NCI-H226 (cell line): Measurements from ENCODE around the gene STX18.

Source experiments
- DNase-seq: peaks from one replicate; pipeline ENCODE4 v3.0.0-alpha.2; 2015

The STX18 gene

DNA sequence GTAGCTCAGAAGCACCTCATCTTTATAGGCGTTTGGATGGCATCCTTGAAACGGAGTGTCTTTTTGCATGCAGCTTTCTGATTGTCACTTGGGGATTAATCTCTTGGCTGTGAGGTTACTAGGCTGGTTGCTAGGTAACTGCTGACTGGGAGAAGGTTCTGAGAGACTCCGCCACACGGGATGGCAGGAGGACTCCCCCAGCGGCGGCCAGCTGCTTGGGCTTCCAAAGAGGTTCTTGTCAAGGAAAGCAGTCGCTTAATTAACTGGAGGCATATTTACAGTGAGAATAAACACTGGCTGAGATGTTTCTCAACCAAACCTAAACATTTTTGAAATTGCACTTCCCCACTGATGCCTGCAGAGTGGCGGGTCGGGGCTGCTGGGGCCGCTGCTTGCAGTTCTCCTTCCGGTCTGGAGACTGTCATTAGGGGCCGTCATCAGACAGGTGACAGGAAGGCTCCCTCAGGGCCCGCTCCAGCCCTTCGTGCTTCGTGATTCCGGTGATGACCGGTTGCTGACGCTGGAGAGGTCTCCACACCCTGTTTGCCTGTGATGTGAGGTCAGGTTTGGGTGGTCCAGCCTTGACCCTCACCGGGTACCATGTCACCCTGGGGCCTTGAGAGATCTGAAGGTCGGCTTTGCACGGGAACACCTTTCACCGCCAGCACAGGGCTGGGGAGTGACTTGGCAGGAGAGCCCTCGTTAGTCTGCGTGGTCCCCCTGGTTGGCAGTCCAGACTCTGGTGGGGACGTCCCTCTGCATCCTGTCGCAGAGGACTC lies 145.8 kb downstream of the STX18 start:
- DNase-seq, result no peak

DNA sequence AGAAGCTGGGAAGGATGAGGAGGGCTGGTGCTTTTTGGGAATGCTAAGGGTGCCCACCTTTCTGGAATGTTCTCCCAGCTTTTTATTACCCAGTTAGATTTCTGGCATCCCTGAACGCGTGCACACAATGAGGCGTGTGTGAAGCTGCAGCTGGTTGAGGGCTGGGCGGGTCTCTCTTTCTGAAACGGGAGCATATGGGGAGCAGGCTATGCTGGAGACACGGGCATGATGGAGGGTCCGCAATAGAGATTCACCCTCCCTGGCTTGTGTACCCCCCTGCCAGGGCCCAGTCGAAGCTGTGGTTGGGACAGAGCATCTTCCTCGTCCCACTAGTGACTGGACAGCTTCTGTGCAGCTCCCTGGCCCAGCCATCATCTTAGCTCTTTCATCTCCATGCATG lies 146.5 kb downstream of the STX18 start:
- DNase-seq, result no peak

DNA sequence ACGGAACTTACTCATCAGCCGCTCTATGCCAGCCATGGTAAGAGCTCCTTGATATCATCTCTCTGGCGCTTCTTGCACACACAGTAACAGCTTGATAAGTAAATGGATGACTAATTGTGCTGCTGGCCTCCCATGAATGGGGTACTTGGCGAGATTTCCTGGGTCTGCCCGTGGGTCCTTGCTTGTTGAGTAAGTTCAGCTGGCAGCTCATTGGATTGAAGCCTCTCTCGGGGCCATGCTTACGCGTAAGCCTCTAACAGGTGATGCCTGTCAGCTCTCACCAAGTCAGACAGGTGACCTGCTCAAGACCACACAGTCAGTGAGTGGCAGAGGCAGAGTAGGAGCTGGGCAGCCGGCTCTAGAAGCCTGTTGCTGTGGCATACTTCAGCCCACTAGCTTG lies 147.2 kb downstream of the STX18 start:
- peak; percentile 77 for DNase-seq

DNA sequence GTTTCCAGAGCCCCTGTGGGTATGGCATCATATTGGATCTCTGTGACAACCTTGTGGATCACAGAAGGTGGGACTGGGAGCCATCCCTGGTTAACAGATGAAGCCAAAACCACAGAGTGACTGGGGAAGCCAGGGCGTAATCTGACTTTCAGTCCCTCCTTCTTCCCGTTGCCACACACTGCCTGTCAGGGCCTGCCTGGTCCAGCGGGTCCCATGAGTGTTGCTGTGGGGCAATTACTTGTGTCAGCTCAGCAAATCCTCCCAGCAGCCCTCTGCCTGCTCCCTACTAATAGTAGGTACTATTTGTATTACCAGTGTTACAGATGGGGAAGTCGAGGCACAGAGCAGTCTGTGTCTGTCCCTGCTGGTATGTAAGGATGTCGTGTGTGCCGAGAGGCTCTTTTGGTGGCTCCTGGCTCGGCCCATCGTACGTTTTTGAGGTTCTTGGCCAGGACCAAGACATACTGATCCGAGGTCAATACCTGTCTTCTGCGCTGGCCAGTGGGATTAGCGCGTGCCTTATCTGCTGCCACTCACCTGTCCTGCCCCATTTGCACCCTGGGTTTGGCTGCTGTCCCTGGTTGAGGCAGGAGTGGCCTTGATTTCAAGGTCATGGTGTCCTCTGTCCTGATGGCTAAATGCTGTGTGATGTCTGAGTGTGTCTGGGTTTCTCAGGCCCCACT lies 149.2 kb downstream of the STX18 start:
- no peak for DNase-seq

DNA sequence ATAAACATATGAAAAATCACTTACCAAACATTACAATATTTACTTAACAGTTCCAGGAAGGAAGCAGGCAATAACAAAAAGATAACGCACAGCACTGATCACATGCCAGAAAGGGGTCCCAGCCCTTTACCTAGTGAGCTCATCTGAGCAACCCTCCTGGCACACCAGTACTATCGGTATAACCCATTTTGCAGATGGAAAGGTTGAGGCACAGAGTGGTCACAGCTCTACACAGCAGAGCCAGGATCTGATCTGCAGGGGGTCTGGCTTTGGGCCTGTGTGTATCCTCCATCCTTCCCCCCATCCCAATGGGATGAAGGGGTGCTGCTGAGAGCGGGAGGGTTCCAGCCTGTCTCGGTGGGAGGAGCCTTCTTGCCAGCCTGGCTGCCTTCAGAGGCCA lies 150.0 kb downstream of the STX18 start:
- no peak for DNase-seq

DNA sequence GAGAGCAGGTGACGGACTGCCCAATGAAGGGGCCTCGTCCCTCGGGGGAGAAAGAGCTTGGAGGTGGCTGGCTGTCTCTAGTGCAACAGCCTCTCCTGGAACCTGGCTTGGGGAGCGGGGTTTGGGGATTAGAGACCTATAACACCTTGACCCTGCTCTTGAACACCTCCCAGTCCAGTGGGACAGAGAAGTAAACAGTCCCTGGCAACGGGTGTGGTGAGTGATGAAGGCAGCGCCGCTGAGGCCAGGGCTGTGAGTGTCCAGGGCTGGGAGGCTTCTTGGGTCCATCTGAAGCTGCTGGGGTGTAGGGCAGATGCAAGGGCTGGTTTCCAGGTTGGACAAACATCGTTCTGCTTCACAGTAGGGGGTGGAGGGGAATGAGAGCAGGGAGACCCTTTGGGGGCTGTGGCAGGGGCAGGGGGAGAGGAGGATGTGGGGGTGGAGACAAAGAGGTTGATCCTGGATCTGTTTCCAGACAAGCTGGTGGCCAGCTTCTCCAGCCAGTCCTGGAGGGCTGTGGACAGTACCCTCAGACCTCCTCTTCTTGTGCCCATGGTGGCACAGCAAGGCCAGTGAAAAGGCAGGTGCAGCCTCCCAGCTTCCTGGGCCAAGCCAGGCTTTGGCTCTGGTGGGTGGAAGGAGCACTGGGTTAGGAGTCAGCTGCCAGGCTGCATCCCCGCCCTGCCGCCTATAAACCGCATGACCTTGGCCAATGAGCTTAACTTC lies 151.2 kb downstream of the STX18 start:
- DNase-seq, result no peak

DNA sequence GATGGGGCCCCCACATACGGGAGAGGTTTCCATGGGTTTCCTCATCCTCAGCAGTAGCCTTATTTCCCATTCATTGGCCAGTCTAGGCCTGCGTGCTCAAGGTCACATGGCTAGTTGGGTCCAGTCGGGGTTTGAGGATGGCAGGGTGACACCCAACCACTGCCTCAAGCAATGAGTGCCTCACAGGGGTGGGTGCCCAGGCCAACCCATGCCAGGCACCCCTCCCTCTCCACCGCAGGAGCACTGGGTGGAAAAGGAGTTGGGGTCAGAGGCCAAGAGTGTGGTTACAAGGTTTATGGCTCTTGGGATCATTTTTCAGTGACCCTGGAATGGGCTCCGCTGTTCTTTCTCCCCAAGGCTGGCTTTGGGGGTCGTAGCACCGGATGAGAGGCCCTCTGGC lies 151.8 kb downstream of the STX18 start:
- no peak for DNase-seq

DNA sequence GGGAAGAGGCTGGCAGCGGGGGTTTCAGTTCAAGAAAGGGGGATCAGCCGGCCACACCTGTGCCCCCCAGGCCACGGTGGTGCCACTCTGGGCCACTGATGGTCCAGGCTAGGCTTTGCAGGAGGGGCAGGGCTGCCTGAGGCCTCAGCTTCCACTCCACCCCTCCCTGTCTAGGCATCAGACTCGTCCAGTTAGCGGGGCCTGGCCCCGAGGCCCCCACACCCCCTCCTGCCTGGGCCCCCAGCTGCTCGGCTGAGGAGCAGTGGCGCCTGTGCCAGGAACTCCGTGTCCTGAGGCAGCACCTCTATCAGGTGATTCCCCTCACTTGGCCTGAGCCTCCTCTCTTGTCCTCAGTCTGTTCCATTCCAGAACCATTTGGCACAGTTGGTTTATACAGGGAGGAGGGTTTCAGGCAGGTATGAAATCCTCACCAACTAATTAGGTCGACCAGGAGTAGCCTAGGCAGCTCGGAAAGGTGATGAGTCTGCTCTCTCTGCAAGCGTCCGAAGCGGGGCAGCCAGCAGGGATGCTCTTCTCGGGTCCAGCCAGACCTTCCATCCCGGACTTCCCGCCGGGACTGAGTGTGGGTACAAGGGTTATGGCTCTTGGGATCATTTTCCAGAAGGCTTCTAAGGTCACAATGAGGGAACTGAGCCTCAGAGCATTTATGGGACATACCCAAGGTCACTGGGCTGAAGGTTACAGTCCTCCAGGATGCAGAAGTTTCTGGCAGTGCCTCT lies 152.8 kb downstream of the STX18 start:
- no peak for DNase-seq

DNA sequence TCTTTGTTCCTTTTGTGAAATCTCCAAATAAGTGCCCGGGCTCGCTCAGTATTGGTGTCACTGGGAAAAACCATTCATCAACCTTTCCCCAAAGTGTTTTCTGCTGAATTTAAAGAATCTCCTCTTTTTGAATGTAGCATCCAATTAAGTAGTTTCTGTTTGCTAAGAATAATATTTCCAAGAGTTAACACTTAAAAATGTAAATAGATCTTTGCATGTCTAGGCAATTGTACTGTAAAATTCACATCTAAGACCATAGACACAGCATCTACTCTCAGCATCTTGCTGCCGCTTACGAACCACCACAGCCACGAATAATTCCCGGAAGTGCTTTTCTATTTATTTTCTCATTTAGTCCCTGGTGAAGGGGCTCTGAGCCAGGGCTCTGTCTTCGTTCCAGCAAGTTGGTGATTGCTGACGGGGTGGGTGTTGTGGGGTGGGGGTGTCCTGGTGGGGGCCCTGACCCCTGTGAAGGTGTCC lies 153.5 kb downstream of the STX18 start:
- DNase-seq, result no peak

DNA sequence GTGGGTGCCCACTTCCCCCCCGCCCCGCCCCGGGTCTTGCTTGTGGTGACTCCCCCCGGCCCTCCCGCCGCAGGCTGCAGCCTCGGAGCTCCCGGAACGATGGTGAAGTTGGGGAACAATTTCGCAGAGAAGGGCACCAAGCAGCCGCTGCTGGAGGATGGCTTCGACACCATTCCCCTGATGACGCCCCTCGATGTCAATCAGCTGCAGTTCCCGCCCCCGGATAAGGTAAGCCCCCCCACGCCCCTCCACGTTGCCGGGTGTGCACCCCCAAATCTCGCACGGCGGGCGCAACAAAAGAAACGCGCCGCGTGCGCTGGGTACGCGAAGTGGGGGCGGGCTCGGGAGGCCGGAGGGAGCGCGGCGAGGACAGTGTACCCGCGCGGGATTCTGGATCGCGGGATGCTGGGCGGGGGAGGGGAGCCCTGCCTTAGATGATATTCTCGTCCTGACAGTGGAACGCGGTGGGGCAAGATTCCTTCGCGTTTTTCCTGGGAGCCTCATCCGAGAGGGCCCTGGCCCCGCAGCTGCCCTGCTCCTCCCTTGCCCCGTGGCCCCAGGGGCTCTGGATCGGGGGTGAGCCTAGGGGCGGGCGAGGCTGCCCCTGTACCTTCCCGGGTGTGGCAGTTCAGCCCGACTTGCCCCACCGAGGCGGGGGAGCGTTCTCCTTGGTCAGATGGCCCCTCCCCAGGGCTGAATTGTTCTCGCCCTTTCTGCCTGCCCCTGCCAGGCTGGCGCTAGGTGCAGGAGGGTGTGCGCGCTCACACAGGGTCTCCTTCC lies 154.1 kb downstream of the STX18 start:
- no peak for DNase-seq

DNA sequence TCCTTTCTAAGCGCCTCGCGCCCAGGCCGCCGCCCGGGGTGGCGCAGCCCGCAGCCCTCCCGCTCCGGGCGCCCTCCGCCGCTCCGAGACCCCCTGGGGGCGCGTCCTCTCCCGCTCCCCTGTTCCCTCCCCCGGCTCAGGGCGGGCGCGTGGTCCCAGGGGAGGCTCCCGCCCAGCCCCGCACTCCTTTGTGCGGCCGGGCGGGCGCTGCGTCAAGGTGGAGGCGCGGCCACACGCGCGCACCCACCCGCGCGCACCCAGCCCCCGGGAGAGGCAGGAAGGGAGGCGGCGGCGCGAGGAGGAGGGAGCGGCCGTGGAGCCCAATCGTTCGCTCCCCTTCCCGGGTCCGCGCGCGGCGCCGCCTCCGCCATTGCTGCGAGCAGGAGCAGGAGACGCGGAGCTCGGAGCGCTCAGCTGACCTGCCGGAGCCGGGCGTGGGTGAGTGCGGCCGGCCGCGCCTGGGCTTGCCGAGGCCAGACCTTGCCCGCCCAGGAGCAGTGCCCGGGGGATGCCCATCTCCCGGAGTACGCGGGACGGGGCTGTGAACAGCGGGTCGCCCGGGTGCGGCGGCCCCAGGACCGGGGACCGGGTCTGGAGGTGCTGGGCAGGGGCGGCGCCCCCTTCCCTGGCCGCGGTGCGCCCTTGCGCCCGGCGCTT lies 155.0 kb downstream of the STX18 start, which contains the start of gene NSG1:
TSS of gene NSG1 (plus strand) at position 367 of the 657 bp plus-strand sequence. CDS start 528 bp downstream, outside the sequence.
- peak; percentile 33 for DNase-seq

DNA sequence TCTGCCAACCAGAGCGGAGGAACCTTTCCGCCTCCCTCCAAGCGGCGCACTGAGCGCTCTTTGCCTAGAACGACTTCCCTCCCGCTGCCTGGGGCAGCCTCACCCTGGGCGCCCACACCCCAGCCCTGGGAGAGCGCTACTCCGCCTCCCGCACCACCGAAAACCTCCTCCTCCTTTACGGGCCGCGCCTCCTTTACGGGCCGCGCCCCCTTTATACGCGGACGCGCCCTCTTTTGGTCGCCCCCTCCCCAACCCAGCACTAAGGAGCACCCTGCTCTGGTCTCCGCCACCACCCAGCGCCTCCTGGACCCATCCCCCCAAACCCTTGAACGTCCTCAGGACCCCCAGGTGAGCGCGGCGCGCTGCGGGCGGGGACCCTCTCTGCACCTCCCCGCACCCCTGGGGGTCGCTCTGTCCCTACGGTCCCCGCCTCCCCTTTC lies 155.5 kb downstream of the STX18 start:
- peak; percentile 38 for DNase-seq

DNA sequence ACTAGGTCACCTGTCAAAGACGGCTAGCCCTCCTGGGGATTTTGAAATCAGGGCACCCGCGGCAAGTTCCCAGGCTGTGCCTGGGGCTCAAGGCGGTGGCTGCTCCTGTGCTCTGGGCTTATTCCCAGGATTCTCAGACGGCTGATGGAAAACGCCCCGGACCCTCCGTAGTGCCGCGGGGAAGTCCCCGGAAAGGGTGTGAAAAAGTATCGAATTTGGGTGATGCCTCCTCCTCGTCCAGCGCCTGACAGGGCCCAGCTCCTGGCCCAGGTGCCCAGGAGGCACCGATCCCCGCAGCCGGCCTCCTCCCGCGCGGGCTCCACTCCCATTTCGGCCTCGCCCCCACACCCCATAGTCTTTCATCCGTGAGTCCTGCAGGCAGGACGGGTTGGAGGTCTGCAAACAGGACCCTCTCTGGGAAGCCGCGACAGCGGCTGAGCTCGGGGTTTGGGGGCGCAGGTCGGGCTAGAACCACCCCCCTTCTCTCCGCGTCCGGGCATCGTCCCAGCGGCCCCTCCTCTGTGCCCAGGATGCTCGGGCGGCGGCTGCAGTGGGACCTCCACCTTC lies 156.0 kb downstream of the STX18 start:
- DNase-seq, result no peak

DNA sequence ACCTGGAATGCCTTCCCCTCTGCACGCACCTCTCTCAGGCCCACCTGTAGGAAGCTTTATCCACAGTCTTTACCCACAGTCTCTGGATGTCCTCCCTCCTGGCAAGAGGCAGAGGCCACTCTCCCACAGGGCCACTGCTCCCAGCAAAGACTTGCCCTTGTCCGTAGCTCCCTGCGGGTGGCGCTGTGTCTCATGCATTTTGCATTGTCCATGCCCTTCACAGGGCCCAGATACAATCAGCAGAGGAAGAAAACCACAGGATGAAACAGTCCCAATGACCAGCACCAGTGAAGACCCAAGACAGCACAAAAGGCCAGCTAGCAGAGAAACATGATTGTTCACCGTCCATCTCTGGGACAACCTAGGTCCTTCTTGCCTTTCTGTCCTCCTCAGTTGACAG lies 157.0 kb downstream of the STX18 start:
- DNase-seq, result no peak

DNA sequence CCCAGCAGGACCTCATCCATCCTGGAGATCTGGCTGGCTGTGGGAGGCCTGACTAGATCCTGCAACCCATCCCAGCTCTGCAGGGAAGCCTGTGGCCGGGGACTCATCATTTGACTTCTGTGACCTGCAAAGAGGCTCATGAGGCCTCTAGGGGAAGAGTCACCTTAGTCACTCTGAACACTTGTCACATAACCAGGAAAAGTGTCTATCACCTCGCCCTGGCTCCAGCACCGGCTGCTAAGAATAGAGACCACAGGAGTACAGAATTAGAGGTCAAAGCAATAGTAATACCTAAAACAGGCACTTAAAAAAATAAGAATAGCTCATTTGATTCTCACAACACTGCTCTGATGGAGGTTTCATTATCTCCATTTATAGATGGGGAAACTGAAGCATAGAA lies 158.8 kb downstream of the STX18 start:
- no peak for DNase-seq

DNA sequence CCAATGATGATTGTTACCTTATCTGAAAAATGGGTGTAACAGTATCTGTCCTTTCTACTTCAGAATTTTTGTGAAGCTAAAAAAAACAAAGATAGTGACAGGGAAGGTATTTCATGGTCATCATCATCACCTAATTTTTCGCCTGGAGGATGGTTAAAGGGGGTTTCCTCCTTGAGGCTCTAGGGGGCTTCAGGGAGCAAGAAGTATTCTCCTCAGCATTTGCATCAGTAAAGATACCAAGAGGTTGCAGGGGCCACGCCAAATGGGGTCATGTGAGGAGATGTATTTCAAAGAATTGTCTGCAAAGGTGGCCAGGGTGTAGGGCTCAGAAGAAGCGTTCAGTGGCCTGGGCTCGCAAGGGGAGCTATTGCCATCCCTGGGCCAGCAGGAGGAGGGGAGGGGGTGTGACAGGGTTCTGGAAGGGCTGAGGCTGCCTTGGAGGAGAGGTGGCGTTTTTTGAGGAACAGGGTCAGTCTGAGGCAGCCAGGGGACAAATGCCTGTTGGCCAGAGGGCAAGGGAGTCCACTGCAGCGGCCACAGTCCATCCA lies 162.2 kb downstream of the STX18 start:
- DNase-seq, result no peak

DNA sequence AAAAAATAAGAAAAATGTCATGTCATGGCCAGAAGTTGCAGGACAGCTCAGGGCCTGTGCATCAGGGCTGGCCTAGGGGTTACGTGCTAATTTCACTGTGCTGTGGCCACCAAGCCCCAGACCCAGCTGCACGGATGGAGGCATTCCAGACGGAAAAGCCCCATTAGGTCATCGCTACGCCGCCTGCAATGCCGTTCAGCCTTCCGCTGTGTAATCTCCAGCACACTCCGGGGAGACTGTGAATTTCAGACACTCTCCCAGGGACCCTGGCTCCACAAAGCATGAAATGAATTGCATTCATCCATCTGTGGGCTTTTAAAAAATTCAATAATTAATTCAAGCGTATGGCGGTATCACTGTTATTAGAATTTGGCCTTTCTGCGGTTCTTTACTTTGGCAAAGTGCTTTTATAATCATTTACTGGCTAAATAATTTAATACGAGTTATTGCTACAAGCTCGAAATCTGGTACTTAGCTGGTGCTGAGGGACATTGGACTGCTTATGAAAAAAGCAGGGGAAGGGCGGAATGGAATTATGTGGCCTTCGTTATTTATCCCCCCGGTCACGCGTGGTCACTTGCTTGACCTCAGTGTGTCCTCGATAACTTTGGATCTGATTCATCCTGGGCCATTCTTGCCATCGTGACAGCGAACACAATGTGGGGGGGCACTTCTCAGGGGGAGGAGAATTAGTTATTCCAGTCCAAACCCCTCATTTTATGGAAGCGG lies 164.0 kb downstream of the STX18 start:
- DNase-seq, result no peak

DNA sequence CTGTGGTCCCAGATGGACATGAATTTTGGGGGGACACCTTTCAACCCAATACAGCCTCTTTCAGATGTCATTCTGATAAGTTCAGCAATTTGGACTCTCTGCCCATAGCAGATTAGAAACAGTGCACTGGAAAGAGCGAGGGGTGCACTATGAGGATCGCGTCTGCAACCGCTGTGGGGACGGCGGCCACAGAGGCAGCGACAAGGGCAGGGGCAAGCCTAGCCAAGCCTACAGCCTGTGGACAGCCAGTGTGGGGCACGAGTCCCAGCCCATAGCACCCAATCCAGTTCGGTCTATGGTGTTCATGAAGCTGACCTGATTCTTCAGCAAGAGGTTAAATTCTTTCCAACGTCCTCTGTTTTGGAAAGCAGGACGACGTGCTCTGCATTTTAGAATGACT lies 164.7 kb downstream of the STX18 start:
- no peak for DNase-seq

DNA sequence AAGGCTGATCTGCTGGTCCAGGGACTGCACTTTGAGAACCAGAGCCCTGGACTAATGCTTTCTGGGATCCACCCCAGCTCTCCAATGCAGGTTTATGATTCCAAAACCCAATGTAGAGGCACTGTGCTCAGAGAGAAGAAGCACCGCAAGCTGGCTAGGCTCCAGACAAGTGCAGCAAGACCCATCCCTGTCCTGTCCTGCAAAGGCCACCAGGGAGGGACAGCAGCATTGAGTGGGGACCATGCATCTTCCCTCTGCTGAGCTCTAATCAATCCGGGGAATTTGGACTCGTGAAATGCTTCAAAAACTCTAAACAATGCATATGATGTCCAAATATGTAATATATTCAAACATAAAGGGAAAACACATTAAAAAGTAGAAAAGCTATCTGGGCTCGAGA lies 165.8 kb downstream of the STX18 start:
- DNase-seq, result no peak
